DOHH2 (cell line): ENCODE measurements around the gene LARGE1.

Experiments
- H3F3A ChIP-seq: fragments of 200-600 bp; sonication (generic), shearing (Covaris generic); 2 replicates; pipeline ENCODE4 v1.6.0; 2016; ENCODE audit warnings: antibody characterized with exemption, mild to moderate bottlenecking; ENCODE audit not compliant: control insufficient read depth, insufficient read depth
- H3K27ac ChIP-seq: fragments of 200-600 bp; sonication (generic); 2 replicates; pipeline ENCODE4 v1.5.1; 2014; ENCODE audit warnings: low read depth, mild to moderate bottlenecking, low read length, moderate library complexity
- H3K27me3 ChIP-seq: fragments of 200-600 bp; sonication (generic); 2 replicates; pipeline ENCODE4 v1.6.1; 2014; ENCODE audit warnings: mild to moderate bottlenecking, low read length, mixed read lengths; ENCODE audit not compliant: control insufficient read depth
- H3K36me3 ChIP-seq: fragments of 200-600 bp; sonication (generic); 2 replicates; pipeline ENCODE4 v1.6.1; 2014; ENCODE audit warnings: mild to moderate bottlenecking, low read length, moderate library complexity, mixed read lengths; ENCODE audit not compliant: control insufficient read depth
- H3K4me1 ChIP-seq: fragments of 200-600 bp; sonication (generic); 2 replicates; pipeline ENCODE4 v1.6.1; 2014; ENCODE audit warnings: mild to moderate bottlenecking, low read length, mixed read lengths; ENCODE audit not compliant: control insufficient read depth
- H3K4me2 ChIP-seq: fragments of 200-600 bp; sonication (generic); 2 replicates; pipeline ENCODE4 v1.6.0; 2014; ENCODE audit warnings: mild to moderate bottlenecking, low read length, moderate library complexity
- H3K4me3 ChIP-seq: fragments of 200-600 bp; sonication (generic); 2 replicates; pipeline ENCODE4 v1.5.1; 2014; ENCODE audit warnings: mild to moderate bottlenecking, low read length, mixed read lengths
- H3K79me2 ChIP-seq: fragments of 200-600 bp; sonication (generic); 2 replicates; pipeline ENCODE4 v1.6.1; 2014; ENCODE audit warnings: mild to moderate bottlenecking, low read length, mixed read lengths; ENCODE audit not compliant: control insufficient read depth
- H3K9me2 ChIP-seq: fragments of 200-600 bp; sonication (generic); replicated peaks from 2 replicates; pipeline ENCODE4 v1.6.1; 2014; ENCODE audit warnings: mild to moderate bottlenecking, low read length, mixed read lengths; ENCODE audit not compliant: control insufficient read depth
- H3K9me3 ChIP-seq: fragments of 200-600 bp; sonication (generic); 2 replicates; pipeline ENCODE4 v1.6.1; 2014; ENCODE audit warnings: antibody characterized with exemption, low read length, mixed read lengths; ENCODE audit not compliant: control insufficient read depth, insufficient read depth
- H4K20me1 ChIP-seq: fragments of 200-600 bp; sonication (generic); 2 replicates; pipeline ENCODE4 v1.6.0; 2014; ENCODE audit warnings: low read depth, mild to moderate bottlenecking, antibody characterized with exemption, low read length, moderate library complexity; ENCODE audit not compliant: control insufficient read depth, insufficient read depth
- EZH2phosphoT487 ChIP-seq: fragments of 200-600 bp; sonication (generic); IDR thresholded peaks from 2 replicates; pipeline ENCODE4 v1.6.1; 2017; ENCODE audit warnings: borderline replicate concordance, mild to moderate bottlenecking, antibody characterized with exemption, low read length, moderate library complexity, mixed read lengths
- TF ChIP-seq, protein P1 (sequence below): fragments of 200-600 bp; sonication (generic); IDR thresholded peaks from one replicate; pipeline ENCODE4 v1.5.1; 2014; ENCODE audit warnings: antibody characterized with exemption, mild to moderate bottlenecking, low read depth, low read length; ENCODE audit not compliant: poor library complexity, severe bottlenecking

The LARGE1 gene

DNA sequence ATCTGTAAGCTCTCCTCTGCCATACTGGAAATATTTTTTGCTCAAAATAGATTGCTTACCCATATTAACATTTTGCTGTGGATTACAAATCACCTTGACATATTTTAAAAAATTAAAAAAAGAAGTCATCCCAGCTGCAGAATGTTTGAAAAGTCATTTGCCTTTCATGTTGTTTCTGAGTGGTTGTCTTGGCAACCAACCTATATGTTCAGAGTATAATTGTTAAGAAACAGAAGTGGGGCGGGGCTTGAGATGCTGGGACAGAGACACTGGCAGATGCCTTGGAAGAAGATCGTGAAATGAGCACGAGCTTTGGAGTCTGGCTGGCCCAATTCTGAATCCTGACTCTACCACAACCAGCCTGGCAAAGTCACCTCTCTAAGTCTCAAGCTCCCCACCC, 348.2 kb downstream of the LARGE1 start:
- no peak overlapping the region for H3K4me2 ChIP-seq
- H3K4me3 ChIP-seq, result no peak overlapping the region
- H3K27me3 ChIP-seq, result no peaks in the 10 kb centered on the region
- H3K27ac ChIP-seq, result no peak overlapping the region; the same call in 1 of the 2 replicates
- H3K36me3 ChIP-seq, result no peaks in the 10 kb centered on the region
- peaks cover 96% of the 10 kb centered on the region for H3K4me1 ChIP-seq
- H3F3A ChIP-seq, result peaks cover 22% of the 10 kb centered on the region
- no peaks in the 10 kb centered on the region for H3K79me2 ChIP-seq
- no peaks in the 10 kb centered on the region for H3K9me2 ChIP-seq
- no peaks in the 10 kb centered on the region for H3K9me3 ChIP-seq
- no peak for TF ChIP-seq EZH2phosphoT487
- TF ChIP-seq, protein P1, sequence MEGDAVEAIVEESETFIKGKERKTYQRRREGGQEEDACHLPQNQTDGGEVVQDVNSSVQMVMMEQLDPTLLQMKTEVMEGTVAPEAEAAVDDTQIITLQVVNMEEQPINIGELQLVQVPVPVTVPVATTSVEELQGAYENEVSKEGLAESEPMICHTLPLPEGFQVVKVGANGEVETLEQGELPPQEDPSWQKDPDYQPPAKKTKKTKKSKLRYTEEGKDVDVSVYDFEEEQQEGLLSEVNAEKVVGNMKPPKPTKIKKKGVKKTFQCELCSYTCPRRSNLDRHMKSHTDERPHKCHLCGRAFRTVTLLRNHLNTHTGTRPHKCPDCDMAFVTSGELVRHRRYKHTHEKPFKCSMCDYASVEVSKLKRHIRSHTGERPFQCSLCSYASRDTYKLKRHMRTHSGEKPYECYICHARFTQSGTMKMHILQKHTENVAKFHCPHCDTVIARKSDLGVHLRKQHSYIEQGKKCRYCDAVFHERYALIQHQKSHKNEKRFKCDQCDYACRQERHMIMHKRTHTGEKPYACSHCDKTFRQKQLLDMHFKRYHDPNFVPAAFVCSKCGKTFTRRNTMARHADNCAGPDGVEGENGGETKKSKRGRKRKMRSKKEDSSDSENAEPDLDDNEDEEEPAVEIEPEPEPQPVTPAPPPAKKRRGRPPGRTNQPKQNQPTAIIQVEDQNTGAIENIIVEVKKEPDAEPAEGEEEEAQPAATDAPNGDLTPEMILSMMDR, result no peak
- no peaks in the 10 kb centered on the region for H4K20me1 ChIP-seq

DNA sequence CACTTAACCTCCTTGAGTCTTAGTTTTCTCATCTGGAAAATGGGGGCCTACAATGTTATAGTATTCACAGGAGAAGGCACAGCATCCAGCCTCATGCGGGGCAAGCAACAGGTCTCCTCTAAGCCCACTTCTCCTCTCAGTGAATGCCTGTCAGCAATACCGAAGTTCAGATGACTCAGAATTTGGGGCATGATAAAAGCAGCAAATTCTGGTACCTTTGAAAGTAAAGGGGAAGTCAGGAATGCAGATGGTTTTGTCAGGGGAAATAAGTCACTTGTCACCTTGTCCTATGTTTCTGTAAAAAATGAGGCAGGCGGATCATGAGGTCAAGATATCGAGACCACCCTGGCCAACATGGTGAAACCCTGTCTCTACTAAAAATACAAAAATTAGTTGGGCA, 350.2 kb downstream of the LARGE1 start:
- TF ChIP-seq EZH2phosphoT487, result no peak
- TF ChIP-seq, protein P1, result no peak
- Histone ChIP-seq H4K20me1 (no peaks in the 10 kb centered on the region), H3K79me2 (no peaks in the 10 kb centered on the region), H3K4me2 (peak overlapping the region; percentile 96), H3K4me3 (peak overlapping the region; percentile 73), H3K9me3 (no peaks in the 10 kb centered on the region), H3K27ac (peak overlapping the region; percentile 96), H3F3A (peaks cover 19% of the 10 kb centered on the region), H3K36me3 (no peaks in the 10 kb centered on the region), H3K27me3 (no peaks in the 10 kb centered on the region), H3K4me1 (peaks cover 94% of the 10 kb centered on the region), H3K9me2 (no peaks in the 10 kb centered on the region)

DNA sequence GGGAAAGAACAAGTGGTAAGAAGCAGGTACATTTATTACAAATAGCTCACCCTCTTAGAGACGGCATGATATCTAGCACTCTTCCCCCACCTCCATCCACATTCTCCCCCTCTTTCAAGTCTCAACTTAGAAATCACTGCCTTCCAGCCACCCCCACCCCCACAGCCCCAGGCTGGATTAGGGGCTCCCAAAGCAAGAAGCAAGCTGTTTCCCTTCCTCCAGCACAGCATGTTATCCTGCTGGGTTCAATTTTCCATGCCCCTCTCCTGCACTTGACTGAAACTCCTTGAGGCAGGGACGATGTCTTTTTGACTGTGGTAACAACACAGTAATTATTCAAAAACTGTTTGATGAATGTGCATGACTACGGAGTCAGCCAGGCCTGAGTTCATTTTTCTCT, 350.7 kb downstream of the LARGE1 start:
- H3K9me2 ChIP-seq, result no peaks in the 10 kb centered on the region
- H3K79me2 ChIP-seq, result no peaks in the 10 kb centered on the region
- H3K4me2 ChIP-seq, result peak overlapping the region; percentile 96
- peaks cover 91% of the 10 kb centered on the region for H3K4me1 ChIP-seq
- no peak for TF ChIP-seq EZH2phosphoT487
- TF ChIP-seq, protein P1, result no peak
- H3K27me3 ChIP-seq, result no peaks in the 10 kb centered on the region
- peaks cover 13% of the 10 kb centered on the region for H3F3A ChIP-seq
- H3K36me3 ChIP-seq, result no peaks in the 10 kb centered on the region
- no peaks in the 10 kb centered on the region for H3K9me3 ChIP-seq
- H3K27ac ChIP-seq, result peak overlapping the region; percentile 96
- H3K4me3 ChIP-seq, result peak overlapping the region; percentile 73
- no peaks in the 10 kb centered on the region for H4K20me1 ChIP-seq
